HUES6 (cell line): ENCODE measurements around the gene DPM1.
A peak's percentile ranks its signal among the peaks of the same experiment; 100 is the strongest.

ENCODE experiments used
- H3K27ac ChIP-seq: 2 replicates; pipeline ENCODE4 v1.7.0; 2013; ENCODE audit warnings: low read depth, mild to moderate bottlenecking, low read length, inconsistent platforms
- H3K27me3 ChIP-seq: 2 replicates; pipeline ENCODE4 v1.6.1; 2013; ENCODE audit warnings: low read length; ENCODE audit not compliant: control insufficient read depth, insufficient read depth
- H3K36me3 ChIP-seq: 2 replicates; pipeline ENCODE4 v1.6.1; 2013; ENCODE audit warnings: low read length; ENCODE audit not compliant: control insufficient read depth, insufficient read depth
- H3K4me1 ChIP-seq: 2 replicates; pipeline ENCODE4 v1.6.1; 2013; ENCODE audit warnings: low read length; ENCODE audit not compliant: control insufficient read depth, insufficient read depth
- H3K4me3 ChIP-seq: 2 replicates; pipeline ENCODE4 v1.5.1; 2013; ENCODE audit warnings: low read depth, low read length
- H3K9ac ChIP-seq: one replicate; pipeline ENCODE4 v1.6.1; 2013; ENCODE audit warnings: mild to moderate bottlenecking, low read length
- H3K9me3 ChIP-seq: 2 replicates; pipeline ENCODE4 v1.6.1; 2013; ENCODE audit warnings: low read depth, low read length; ENCODE audit not compliant: control insufficient read depth, insufficient read depth

The DPM1 gene

DNA sequence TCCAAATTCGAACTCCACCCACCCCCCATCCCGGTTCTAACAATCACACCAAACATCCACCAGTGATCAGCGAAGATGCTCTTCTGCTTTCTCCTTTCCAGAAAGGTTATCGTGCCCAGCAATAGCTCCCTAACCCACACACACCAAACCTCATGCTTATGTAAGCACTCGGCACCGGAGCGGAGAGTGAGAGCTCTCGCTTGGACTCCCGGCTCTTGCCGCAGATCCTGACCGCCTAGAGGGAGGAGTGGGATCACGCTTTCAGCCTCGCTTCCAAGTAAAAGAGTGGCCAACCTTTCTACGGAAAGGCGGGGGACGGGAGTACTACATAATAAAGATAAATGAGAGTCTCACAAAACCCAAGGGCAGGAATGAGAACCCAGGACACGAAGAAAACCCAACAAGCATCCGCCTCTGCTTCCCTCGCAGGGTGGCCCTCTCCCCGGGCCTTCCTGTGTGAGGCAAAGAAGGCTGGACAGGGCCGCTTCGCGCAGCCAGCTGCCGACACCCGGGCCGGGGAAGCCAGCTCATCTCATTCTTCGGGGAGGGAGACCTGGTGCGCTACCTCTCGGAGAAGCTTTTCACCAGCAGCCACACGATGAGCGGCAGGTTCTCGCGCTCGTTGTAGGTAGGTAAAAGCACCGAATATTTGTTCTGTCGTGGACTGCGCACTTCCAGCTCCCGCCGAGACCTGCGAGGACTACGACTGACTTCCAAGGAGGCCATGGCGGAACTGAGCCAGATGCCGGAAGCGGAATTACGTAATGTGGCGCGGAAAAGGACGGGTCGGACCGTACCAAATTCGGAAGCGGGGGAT lies at the start of gene DPM1:
TSS of gene DPM1 (minus strand) at position 735 of the 817 bp plus-strand sequence. CDS start at position 726, 9 bp downstream.
- no peaks in the 10 kb centered on the region for H3K27me3 ChIP-seq
- peaks cover 12% of the 10 kb centered on the region; the same call in 1 of the 2 replicates for H3K4me1 ChIP-seq
- H3K4me3 ChIP-seq = peak within 1 kb of the TSS; percentile 94
- H3K9me3 ChIP-seq = no peaks in the 10 kb centered on the region
- H3K36me3 ChIP-seq = peaks cover 32% of the 10 kb centered on the region
- H3K27ac ChIP-seq = peak within 1 kb of the TSS; percentile 98
- H3K9ac ChIP-seq = peak within 1 kb of the TSS; percentile 92

- Histone ChIP-seq H3K4me3 (no peak overlapping the region), H3K9ac (no peak overlapping the region), H3K27me3 (no peaks in the 10 kb centered on the region), H3K4me1 (no peaks in the 10 kb centered on the region), H3K36me3 (peaks cover 56% of the 10 kb centered on the region), H3K9me3 (no peaks in the 10 kb centered on the region), H3K27ac (no peak overlapping the region)
These were observed 46.9 kb upstream of the DPM1 start for GRCh38 chr20:51005214-51005613.

GRCh38 chr20:51004781-51005180 lies 46.4 kb upstream of the DPM1 start:
- Histone ChIP-seq H3K9ac (no peak overlapping the region), H3K27ac (no peak overlapping the region), H3K27me3 (no peaks in the 10 kb centered on the region), H3K36me3 (peaks cover 51% of the 10 kb centered on the region), H3K4me1 (no peaks in the 10 kb centered on the region), H3K4me3 (no peak overlapping the region), H3K9me3 (no peaks in the 10 kb centered on the region)

DNA sequence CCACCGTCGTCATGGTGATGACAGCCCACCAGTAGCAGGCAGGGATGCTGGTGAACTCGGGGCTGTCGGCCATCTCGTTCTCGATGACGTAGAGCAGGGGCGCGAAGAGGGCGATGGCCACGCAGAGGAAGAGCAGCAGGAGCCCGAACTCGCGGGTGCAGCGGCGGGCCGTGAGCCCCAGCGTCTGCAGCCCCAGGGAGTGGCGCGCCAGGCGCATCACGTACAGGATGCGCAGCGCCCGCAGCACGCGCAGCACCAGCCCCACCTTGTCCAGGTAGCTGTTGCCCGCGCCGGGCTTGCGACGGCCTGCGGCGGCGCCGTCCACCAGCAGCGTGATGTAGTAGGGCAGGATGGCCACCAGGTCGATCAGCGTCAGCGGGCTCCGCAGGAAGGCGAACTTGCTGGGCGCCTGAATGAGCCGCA lies 46.0 kb upstream of the DPM1 start:
- Histone ChIP-seq H3K4me3 (no peak overlapping the region), H3K27ac (no peak overlapping the region), H3K9me3 (no peaks in the 10 kb centered on the region), H3K27me3 (no peaks in the 10 kb centered on the region), H3K36me3 (peaks cover 47% of the 10 kb centered on the region), H3K9ac (no peak overlapping the region), H3K4me1 (no peaks in the 10 kb centered on the region)

GRCh38 chr20:51003753-51004152 lies 45.4 kb upstream of the DPM1 start:
- no peaks in the 10 kb centered on the region for H3K9me3 ChIP-seq
- H3K4me3 ChIP-seq = no peak overlapping the region
- H3K27ac ChIP-seq = no peak overlapping the region
- H3K36me3 ChIP-seq = peaks cover 41% of the 10 kb centered on the region
- H3K27me3 ChIP-seq = no peaks in the 10 kb centered on the region
- H3K4me1 ChIP-seq = no peaks in the 10 kb centered on the region
- no peak overlapping the region for H3K9ac ChIP-seq

DNA sequence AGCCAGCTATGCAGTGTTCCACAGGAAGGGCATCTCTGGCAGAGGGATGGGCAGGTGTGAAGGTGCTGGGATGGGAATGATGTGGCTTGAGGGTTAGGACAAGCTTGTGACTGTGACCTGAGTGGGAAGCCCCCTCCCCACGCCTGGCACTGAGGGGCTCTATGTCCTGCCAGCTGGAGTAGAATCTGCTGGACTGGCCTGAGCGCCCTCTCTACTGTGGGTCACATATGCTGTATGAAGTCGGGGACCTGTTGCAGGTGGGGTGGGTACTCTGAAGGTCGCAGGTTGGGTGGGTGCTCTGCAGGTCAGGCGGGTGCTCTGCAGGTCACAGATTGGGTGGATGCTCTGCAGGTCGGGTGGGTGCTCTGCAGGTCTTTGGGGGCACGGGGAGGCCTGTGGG lies 44.3 kb upstream of the DPM1 start:
- Histone ChIP-seq H3K4me1 (no peaks in the 10 kb centered on the region), H3K9ac (no peak overlapping the region), H3K27me3 (no peaks in the 10 kb centered on the region), H3K36me3 (peaks cover 34% of the 10 kb centered on the region), H3K27ac (no peak overlapping the region), H3K4me3 (no peak overlapping the region), H3K9me3 (no peaks in the 10 kb centered on the region)

- Histone ChIP-seq H3K9ac (no peak overlapping the region), H3K27me3 (no peaks in the 10 kb centered on the region), H3K4me1 (0 out of 2 replicates have a peak, but pooled peaks cover 3% of the 10 kb centered on the region), H3K36me3 (peaks cover 32% of the 10 kb centered on the region), H3K9me3 (no peaks in the 10 kb centered on the region), H3K27ac (no peak overlapping the region), H3K4me3 (no peak overlapping the region)
These were observed 43.3 kb upstream of the DPM1 start for GRCh38 chr20:51001430-51002265.

DNA sequence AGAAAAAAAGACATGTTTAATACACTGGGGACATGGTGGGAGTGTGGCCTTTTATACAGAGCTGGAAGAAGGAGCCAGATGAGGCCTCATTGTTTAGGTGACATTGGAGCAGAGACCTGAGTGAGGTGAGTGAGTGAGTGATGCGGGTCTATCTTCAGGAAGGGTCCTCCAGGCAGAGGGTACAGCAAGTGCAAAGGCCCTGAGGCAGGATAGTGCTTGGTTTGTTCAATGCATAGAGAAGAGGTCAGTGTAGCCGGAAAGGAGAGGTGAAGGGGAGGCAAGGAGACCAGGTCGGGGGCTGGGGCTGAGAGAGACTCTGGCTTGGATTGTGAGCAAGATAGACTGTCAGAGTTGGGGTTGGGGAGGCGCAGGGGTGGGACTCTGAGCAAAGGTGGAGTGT lies 41.0 kb upstream of the DPM1 start:
- Histone ChIP-seq H3K4me1 (peaks cover 3% of the 10 kb centered on the region; the same call in 1 of the 2 replicates), H3K4me3 (no peak overlapping the region), H3K27me3 (no peaks in the 10 kb centered on the region), H3K36me3 (peaks cover 17% of the 10 kb centered on the region), H3K9me3 (no peaks in the 10 kb centered on the region), H3K27ac (no peak overlapping the region), H3K9ac (no peak overlapping the region)

GRCh38 chr20:50996901-50997865 lies 38.9 kb upstream of the DPM1 start:
- H3K9ac ChIP-seq = no peak overlapping the region
- no peak overlapping the region for H3K4me3 ChIP-seq
- no peak overlapping the region for H3K27ac ChIP-seq
- H3K9me3 ChIP-seq = no peaks in the 10 kb centered on the region
- H3K4me1 ChIP-seq = peaks cover 11% of the 10 kb centered on the region
- H3K36me3 ChIP-seq = peaks cover under 1% of the 10 kb centered on the region; the same call in 1 of the 2 replicates
- no peaks in the 10 kb centered on the region for H3K27me3 ChIP-seq

GRCh38 chr20:50995506-50995905 lies 37.2 kb upstream of the DPM1 start:
- Histone ChIP-seq H3K36me3 (no peaks in the 10 kb centered on the region), H3K9me3 (no peaks in the 10 kb centered on the region), H3K4me3 (no peak overlapping the region), H3K27me3 (no peaks in the 10 kb centered on the region), H3K27ac (no peak overlapping the region), H3K4me1 (peaks cover 18% of the 10 kb centered on the region), H3K9ac (no peak overlapping the region)
